Neural progenitor cell (in vitro differentiated cells): ENCODE results near the gene TBX5. TPM values are rescaled to one million over a fixed set of nuclear protein-coding genes. Genes with fewer than 3 reads are reported as not detected.

Experiments used
- DNase-seq: peaks from one replicate; pipeline ENCODE4 v3.0.0-alpha.2; 2016; ENCODE audit warnings: low spot score
- H2AFZ ChIP-seq: fragments of 200-600 bp; sonication (generic); replicated peaks from 2 replicates; pipeline ENCODE4 v1.6.1; 2016; ENCODE audit warnings: antibody characterized with exemption
- H3F3A ChIP-seq: fragments of 200-600 bp; sonication (generic); 2 replicates; pipeline ENCODE4 v1.6.1; 2016; ENCODE audit warnings: antibody characterized with exemption, low read depth
- H3K27ac ChIP-seq: fragments of 200-600 bp; sonication (generic); 2 replicates; pipeline ENCODE4 v1.5.1; 2016; ENCODE audit warnings: mild to moderate bottlenecking
- H3K27me3 ChIP-seq: fragments of 200-600 bp; sonication (generic); 2 replicates; pipeline ENCODE4 v1.6.1; 2016; ENCODE audit warnings: mild to moderate bottlenecking, moderate library complexity
- H3K36me3 ChIP-seq: fragments of 200-600 bp; sonication (generic); 2 replicates; pipeline ENCODE4 v1.5.1; 2016
- H3K4me1 ChIP-seq: fragments of 200-600 bp; sonication (generic); 2 replicates; pipeline ENCODE4 v1.6.1; 2016; ENCODE audit warnings: mixed run types
- H3K4me2 ChIP-seq: fragments of 200-600 bp; sonication (generic); 2 replicates; pipeline ENCODE4 v1.6.1; 2016
- H3K4me3 ChIP-seq: fragments of 200-600 bp; sonication (generic); 2 replicates; pipeline ENCODE4 v1.5.1; 2016
- H3K79me2 ChIP-seq: fragments of 200-600 bp; sonication (generic); 2 replicates; pipeline ENCODE4 v1.6.1; 2016; ENCODE audit warnings: low read depth
- H3K9ac ChIP-seq: fragments of 200-600 bp; sonication (generic); 2 replicates; pipeline ENCODE4 v1.6.1; 2016
- H3K9me3 ChIP-seq: fragments of 200-600 bp; sonication (generic); 2 replicates; pipeline ENCODE4 v1.5.1; 2016; ENCODE audit warnings: low read depth
- H4K20me1 ChIP-seq: fragments of 200-600 bp; sonication (generic); 2 replicates; pipeline ENCODE4 v1.6.1; 2016; ENCODE audit warnings: low read depth
- H3K27ac Mint-ChIP-seq: 3 replicates; pipeline ENCODE4 v1.8.0; 2021; ENCODE audit warnings: mixed read lengths
- H3K27me3 Mint-ChIP-seq: 2 replicates; pipeline ENCODE4 v1.8.0; 2022; ENCODE audit warnings: low read depth, mild to moderate bottlenecking, inconsistent platforms, moderate library complexity, mixed read lengths; ENCODE audit not compliant: insufficient read depth
- H3K36me3 Mint-ChIP-seq: 3 replicates; pipeline ENCODE4 v1.8.0; 2021; ENCODE audit warnings: mixed read lengths
- H3K4me1 Mint-ChIP-seq: 3 replicates; pipeline ENCODE4 v1.8.0; 2021; ENCODE audit warnings: mixed read lengths
- H3K4me3 Mint-ChIP-seq: 3 replicates; pipeline ENCODE4 v1.8.0; 2021; ENCODE audit warnings: mild to moderate bottlenecking, moderate library complexity, mixed read lengths
- H3K9me3 Mint-ChIP-seq: 3 replicates; pipeline ENCODE4 v1.8.0; 2020; ENCODE audit warnings: mixed read lengths
- CTCF ChIP-seq: fragments of 200-600 bp; sonication (generic); IDR thresholded peaks from 2 replicates; pipeline ENCODE4 v1.5.1; 2017; ENCODE audit warnings: antibody characterized with exemption, mild to moderate bottlenecking
- EZH2 ChIP-seq: fragments of 200-600 bp; sonication (generic); IDR thresholded peaks from 2 replicates; pipeline ENCODE4 v1.6.1; 2017; ENCODE audit warnings: antibody characterized with exemption, mild to moderate bottlenecking, moderate library complexity
- EZH2phosphoT487 ChIP-seq: fragments of 200-600 bp; sonication (generic); IDR thresholded peaks from 2 replicates; pipeline ENCODE4 v1.6.1; 2017; ENCODE audit warnings: antibody characterized with exemption
- total RNA-seq: library from RNA; depleted of rRNA; stranded (reverse); fragments of >200 nt; gene quantifications from 2 replicates; pipeline ENCODE4 v1.2.3, GENCODE V29; 2015; ENCODE audit warnings: low replicate concordance

The TBX5 gene
- total RNA-seq, 1 donor from 2014 or later = not detected

- Mint-ChIP-seq H3K27ac (no peak overlapping the region), H3K36me3 (no peaks in the 10 kb centered on the region), H3K4me1 (no peaks in the 10 kb centered on the region), H3K9me3 (no peaks in the 10 kb centered on the region), H3K4me3 (no peak overlapping the region), H3K27me3 (peaks cover 3% of the 10 kb centered on the region)
- no peak overlapping the region for H3K27ac ChIP-seq
- TF ChIP-seq CTCF = no peak
- no peak for DNase-seq
- H4K20me1 ChIP-seq = no peaks in the 10 kb centered on the region
- H3K36me3 ChIP-seq = no peaks in the 10 kb centered on the region
- no peaks in the 10 kb centered on the region for H3K79me2 ChIP-seq
- H3K4me1 ChIP-seq = no peaks in the 10 kb centered on the region
- no peaks in the 10 kb centered on the region for H3K27me3 ChIP-seq
- no peaks in the 10 kb centered on the region for H3K9me3 ChIP-seq
- H2AFZ ChIP-seq = no peak overlapping the region
- no peaks in the 10 kb centered on the region for H3F3A ChIP-seq
- no peak overlapping the region for H3K4me3 ChIP-seq
- no peak overlapping the region for H3K9ac ChIP-seq
- no peak overlapping the region for H3K4me2 ChIP-seq
Observed at GRCh38 chr12:114344303-114344663, 61.7 kb downstream of the TBX5 start.

DNA sequence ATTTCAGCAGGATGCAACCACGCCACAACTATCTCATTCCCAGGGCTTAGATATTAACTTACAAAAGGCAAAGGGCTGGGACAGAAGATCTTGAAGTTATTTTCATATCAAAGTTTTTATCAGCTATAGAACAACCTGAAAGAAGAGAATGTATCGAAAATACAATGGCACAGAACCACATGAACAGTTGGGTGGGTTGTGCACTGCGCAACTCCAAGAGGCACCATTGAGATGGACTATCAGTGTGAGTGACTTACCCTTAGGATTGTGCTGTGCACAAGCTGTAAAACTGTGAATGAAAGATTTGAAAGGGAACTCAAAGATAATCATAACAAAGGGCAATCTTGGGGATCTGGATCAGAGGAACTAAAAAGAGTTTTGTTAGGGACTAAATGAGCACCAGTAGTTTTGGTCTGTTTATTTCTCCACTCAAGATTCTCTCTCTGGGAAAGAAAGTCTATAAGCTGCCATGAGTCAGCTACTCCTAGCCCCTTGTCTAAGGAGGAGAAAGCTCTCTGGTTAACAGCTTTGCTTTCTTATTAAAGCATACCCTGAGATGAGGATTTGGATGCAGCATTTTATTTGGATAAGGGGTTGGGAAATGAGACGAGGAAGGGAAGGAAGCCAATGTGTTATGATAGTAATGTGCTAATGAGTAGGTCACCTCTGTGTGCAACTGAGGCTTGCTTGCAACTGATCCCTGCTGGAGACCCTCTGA lies 62.2 kb downstream of the TBX5 start:
- Histone ChIP-seq H3K4me2 (no peak overlapping the region), H3K79me2 (no peaks in the 10 kb centered on the region), H3F3A (no peaks in the 10 kb centered on the region), H3K9me3 (no peaks in the 10 kb centered on the region), H3K36me3 (no peaks in the 10 kb centered on the region), H3K4me3 (no peak overlapping the region), H3K27me3 (no peaks in the 10 kb centered on the region), H3K9ac (no peak overlapping the region), H4K20me1 (no peaks in the 10 kb centered on the region), H3K27ac (no peak overlapping the region), H3K4me1 (no peaks in the 10 kb centered on the region), H2AFZ (no peak overlapping the region)
- DNase-seq = no peak
- H3K4me1 Mint-ChIP-seq = no peaks in the 10 kb centered on the region
- no peak overlapping the region for H3K4me3 Mint-ChIP-seq
- H3K27ac Mint-ChIP-seq = no peak overlapping the region
- peaks cover 3% of the 10 kb centered on the region for H3K27me3 Mint-ChIP-seq
- TF ChIP-seq EZH2 (no peak), EZH2phosphoT487 (no peak), CTCF (no peak)
- H3K9me3 Mint-ChIP-seq = no peaks in the 10 kb centered on the region
- H3K36me3 Mint-ChIP-seq = no peaks in the 10 kb centered on the region

GRCh38 chr12:114342656-114343055 lies 63.3 kb downstream of the TBX5 start:
- Histone ChIP-seq H2AFZ (no peak overlapping the region), H3K27ac (no peak overlapping the region), H3K4me2 (no peak overlapping the region), H3K4me1 (no peaks in the 10 kb centered on the region), H3K9ac (no peak overlapping the region), H3K79me2 (no peaks in the 10 kb centered on the region), H3K4me3 (no peak overlapping the region), H3K27me3 (no peaks in the 10 kb centered on the region), H3K36me3 (no peaks in the 10 kb centered on the region), H3K9me3 (no peaks in the 10 kb centered on the region), H4K20me1 (no peaks in the 10 kb centered on the region), H3F3A (no peaks in the 10 kb centered on the region)
- H3K36me3 Mint-ChIP-seq = no peaks in the 10 kb centered on the region
- no peaks in the 10 kb centered on the region for H3K4me1 Mint-ChIP-seq
- no peak overlapping the region for H3K27ac Mint-ChIP-seq
- H3K9me3 Mint-ChIP-seq = peaks cover 5% of the 10 kb centered on the region
- no peak for DNase-seq
- no peak for TF ChIP-seq EZH2
- TF ChIP-seq EZH2phosphoT487 = no peak
- no peak for TF ChIP-seq CTCF
- no peak overlapping the region for H3K4me3 Mint-ChIP-seq
- peaks cover 3% of the 10 kb centered on the region for H3K27me3 Mint-ChIP-seq
